ENCODE measurements around the gene NACC2. TPM values are rescaled to one million over a fixed set of nuclear protein-coding genes. Genes with fewer than 3 reads are reported as not detected.

The NACC2 gene
- total RNA-seq, 2 donors from 2014 or later = 69.2 to 79.7 TPM

GRCh38 chr9:136048560-136049411 lies 46.3 kb downstream of the NACC2 start:
- ATAC-seq (ENCODE audit: insufficient number of reproducible peaks, low FRiP score, low read depth) (no peak), DNase-seq (ENCODE audit: low spot score) (no peak)
- peaks cover 22% of the 10 kb centered on the region for H3K36me3 ChIP-seq
- H3K4me1 ChIP-seq (ENCODE audit: control insufficient read depth in 1 of 2, low read depth in 2 of 2) = peaks cover 32 to 45% of the 10 kb centered on the region in 2 donors
- no peaks in the 10 kb centered on the region for H3K27me3 ChIP-seq (replicated peaks; ENCODE audit: insufficient read depth)
- no peak overlapping the region for H3K4me3 ChIP-seq
- no peaks in the 10 kb centered on the region for H3K9me3 ChIP-seq
- TF ChIP-seq, protein P1, sequence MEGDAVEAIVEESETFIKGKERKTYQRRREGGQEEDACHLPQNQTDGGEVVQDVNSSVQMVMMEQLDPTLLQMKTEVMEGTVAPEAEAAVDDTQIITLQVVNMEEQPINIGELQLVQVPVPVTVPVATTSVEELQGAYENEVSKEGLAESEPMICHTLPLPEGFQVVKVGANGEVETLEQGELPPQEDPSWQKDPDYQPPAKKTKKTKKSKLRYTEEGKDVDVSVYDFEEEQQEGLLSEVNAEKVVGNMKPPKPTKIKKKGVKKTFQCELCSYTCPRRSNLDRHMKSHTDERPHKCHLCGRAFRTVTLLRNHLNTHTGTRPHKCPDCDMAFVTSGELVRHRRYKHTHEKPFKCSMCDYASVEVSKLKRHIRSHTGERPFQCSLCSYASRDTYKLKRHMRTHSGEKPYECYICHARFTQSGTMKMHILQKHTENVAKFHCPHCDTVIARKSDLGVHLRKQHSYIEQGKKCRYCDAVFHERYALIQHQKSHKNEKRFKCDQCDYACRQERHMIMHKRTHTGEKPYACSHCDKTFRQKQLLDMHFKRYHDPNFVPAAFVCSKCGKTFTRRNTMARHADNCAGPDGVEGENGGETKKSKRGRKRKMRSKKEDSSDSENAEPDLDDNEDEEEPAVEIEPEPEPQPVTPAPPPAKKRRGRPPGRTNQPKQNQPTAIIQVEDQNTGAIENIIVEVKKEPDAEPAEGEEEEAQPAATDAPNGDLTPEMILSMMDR (IDR thresholded peaks at IDR 0.05) = no peak
- H3K27ac ChIP-seq = no peak overlapping the region

- DNase-seq (ENCODE audit: low spot score) = no peak
- TF ChIP-seq, protein P1 (IDR thresholded peaks at IDR 0.05) = no peak
- H3K4me1 ChIP-seq (ENCODE audit: control insufficient read depth in 1 of 2, low read depth in 2 of 2) = peaks cover 25 to 37% of the 10 kb centered on the region in 2 donors
These were observed 47.1 kb downstream of the NACC2 start for GRCh38 chr9:136047775-136048559.

GRCh38 chr9:136047076-136047774 lies 47.9 kb downstream of the NACC2 start:
- DNase-seq (ENCODE audit: low spot score) = no peak
- peaks cover 22% of the 10 kb centered on the region for H3K36me3 ChIP-seq
- no peak for ATAC-seq (ENCODE audit: insufficient number of reproducible peaks, low FRiP score, low read depth)
- no peaks in the 10 kb centered on the region for H3K27me3 ChIP-seq (replicated peaks; ENCODE audit: insufficient read depth)
- no peak overlapping the region for H3K27ac ChIP-seq
- peaks cover 18 to 29% of the 10 kb centered on the region in 2 donors for H3K4me1 ChIP-seq (ENCODE audit: control insufficient read depth in 1 of 2, low read depth in 2 of 2)
- no peaks in the 10 kb centered on the region for H3K9me3 ChIP-seq
- TF ChIP-seq, protein P1 (IDR thresholded peaks at IDR 0.05) = no peak
- H3K4me3 ChIP-seq = no peak overlapping the region

More at GRCh38 chr9:136047775-136048559, 47.1 kb downstream of the NACC2 start:
- no peak for ATAC-seq (ENCODE audit: insufficient number of reproducible peaks, low FRiP score, low read depth)
- Histone ChIP-seq H3K27me3 (replicated peaks; ENCODE audit: insufficient read depth) (no peaks in the 10 kb centered on the region), H3K27ac (no peak overlapping the region), H3K36me3 (peaks cover 22% of the 10 kb centered on the region), H3K9me3 (no peaks in the 10 kb centered on the region), H3K4me3 (no peak overlapping the region)

GRCh38 chr9:136046554-136046920 lies 48.6 kb downstream of the NACC2 start:
- DNase-seq (ENCODE audit: low spot score) (no peak), ATAC-seq (ENCODE audit: insufficient number of reproducible peaks, low FRiP score, low read depth) (no peak)
- Histone ChIP-seq H3K4me1 (ENCODE audit: control insufficient read depth in 1 of 2, low read depth in 2 of 2) (peaks cover 13 to 24% of the 10 kb centered on the region in 2 donors), H3K9me3 (no peaks in the 10 kb centered on the region), H3K4me3 (no peak overlapping the region), H3K27ac (no peak overlapping the region), H3K27me3 (replicated peaks; ENCODE audit: insufficient read depth) (no peaks in the 10 kb centered on the region), H3K36me3 (peaks cover 22% of the 10 kb centered on the region)
- TF ChIP-seq, protein P1 (IDR thresholded peaks at IDR 0.05) = no peak

Measured in thoracic aorta (tissue), 2 donors.